BLaER1 treated with 17β-estradiol and CSF1 and Interleukin-3, amounts not matched to agents 10 nM and 100 nM (cell line): ENCODE results near the gene FABP2.

Experiments
- H3K27ac ChIP-seq, 11 experiments: shearing (Covaris generic); formaldehyde crosslinking; 2 replicates each; pipeline ENCODE4 v1.8.1; 2022
- H3K27me3 ChIP-seq, 11 experiments: shearing (Covaris generic); formaldehyde crosslinking; 2 replicates each; pipeline ENCODE4 v1.8.1; 2022
- H3K36me3 ChIP-seq, 11 experiments: shearing (Covaris generic); formaldehyde crosslinking; 2 replicates each; pipeline ENCODE4 v1.8.1; 2022
- H3K4me1 ChIP-seq, 10 experiments: shearing (Covaris generic); formaldehyde crosslinking; 2 replicates each; pipeline ENCODE4 v1.8.1; 2022
- H3K4me2 ChIP-seq, 11 experiments: shearing (Covaris generic); formaldehyde crosslinking; 2 replicates each; pipeline ENCODE4 v1.8.1; 2022
- H3K4me3 ChIP-seq, 10 experiments: shearing (Covaris generic); formaldehyde crosslinking; 2 replicates each; pipeline ENCODE4 v1.8.1; 2022
- H3K9ac ChIP-seq, 11 experiments: shearing (Covaris generic); formaldehyde crosslinking; 2 replicates each; pipeline ENCODE4 v1.8.1; 2022
- H3K9me3 ChIP-seq, 11 experiments: shearing (Covaris generic); formaldehyde crosslinking; replicated peaks in 1 of 11; 2 replicates each; pipeline ENCODE4 v1.8.1; 2022
- H4K20me1 ChIP-seq, 11 experiments: shearing (Covaris generic); formaldehyde crosslinking; 2 replicates each; pipeline ENCODE4 v1.8.1; 2022
- Cebpa-rat ChIP-seq, 11 experiments: shearing (Covaris generic); IDR thresholded peaks; 2 replicates each; pipeline ENCODE4 v1.8.1; 2022

FABP2 gene

DNA sequence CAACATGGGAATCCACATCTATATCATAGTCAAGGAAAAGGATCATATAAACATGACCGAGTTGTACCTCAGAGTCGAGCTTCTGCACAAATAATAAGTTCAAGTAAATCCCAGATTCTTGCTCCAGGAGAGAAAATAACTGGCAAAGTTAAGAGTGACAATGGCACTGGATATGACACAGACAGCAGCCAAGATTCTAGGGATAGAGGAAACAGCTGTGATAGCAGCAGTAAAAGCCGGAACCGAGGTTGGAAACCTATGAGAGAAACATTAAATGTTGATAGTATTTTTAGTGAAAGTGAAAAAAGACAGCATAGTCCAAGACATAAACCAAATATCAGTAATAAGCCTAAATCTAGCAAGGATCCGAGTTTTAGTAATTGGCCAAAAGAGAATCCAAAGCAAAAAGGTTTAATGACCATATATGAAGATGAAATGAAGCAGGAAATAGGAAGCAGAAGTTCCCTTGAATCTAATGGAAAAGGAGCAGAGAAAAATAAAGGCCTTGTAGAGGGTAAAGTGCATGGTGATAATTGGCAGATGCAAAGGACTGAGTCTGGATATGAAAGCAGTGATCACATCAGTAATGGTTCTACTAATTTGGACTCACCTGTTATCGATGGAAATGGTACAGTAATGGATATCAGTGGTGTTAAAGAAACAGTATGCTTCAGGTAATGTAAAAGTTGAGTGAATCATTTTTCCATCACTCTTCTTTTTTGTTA is 50.4 kb downstream of the FABP2 start:
- Histone ChIP-seq H3K4me1 (no peaks in the 10 kb centered on the region), H3K4me2 (no peak overlapping the region), H3K9ac (no peak overlapping the region)

DNA sequence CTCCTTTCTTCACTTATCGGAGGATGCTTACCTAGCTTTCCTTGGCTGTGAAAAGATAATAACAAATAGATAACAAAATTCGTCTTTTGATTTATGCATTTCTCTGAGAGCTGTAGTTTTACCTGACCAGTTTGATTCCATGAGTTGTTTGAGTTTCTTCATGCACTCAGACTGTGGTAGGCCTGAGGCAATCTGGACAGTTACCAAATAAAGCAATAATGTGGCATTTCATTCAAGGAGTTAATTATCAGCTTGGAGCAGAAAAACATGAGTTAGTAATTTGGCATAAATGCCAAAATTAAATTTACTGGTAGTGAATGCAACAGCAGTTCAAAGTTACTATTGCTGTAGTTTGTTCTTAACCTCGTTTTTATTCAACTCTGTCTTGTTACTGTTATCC is 53.5 kb downstream of the FABP2 start:
- Histone ChIP-seq H3K4me2 (no peak overlapping the region), H3K27me3 (no peaks in the 10 kb centered on the region), H3K36me3 (peaks cover 9 to 87% (median 44%) of the 10 kb centered on the region in 11 experiments; a peak in 19 of 22 replicates), H3K4me1 (no peaks in the 10 kb centered on the region), H4K20me1 (no peaks in the 10 kb centered on the region), H3K27ac (no peak overlapping the region), H3K9ac (no peak overlapping the region), H3K4me3 (no peak overlapping the region), H3K9me3 (peaks cover 0 to 13% (median 0%) of the 10 kb centered on the region in 11 experiments; a peak in 3 of 22 replicates)
- no peak for TF ChIP-seq Cebpa-rat (IDR thresholded peaks at IDR 0.05)

More for the DNA sequence above, 50.4 kb downstream of the FABP2 start:
- Histone ChIP-seq H3K27me3 (no peaks in the 10 kb centered on the region), H3K9me3 (peaks cover 0 to under 1% (median 0%) of the 10 kb centered on the region in 11 experiments; a peak in 1 of 22 replicates), H4K20me1 (no peaks in the 10 kb centered on the region), H3K4me3 (no peak overlapping the region), H3K36me3 (peaks cover 3 to 63% (median 22%) of the 10 kb centered on the region in 11 experiments; a peak in 18 of 22 replicates), H3K27ac (no peak overlapping the region)
- no peak for TF ChIP-seq Cebpa-rat (IDR thresholded peaks at IDR 0.05)
